ENCODE measurements around the gene ZNF678. TPM values are rescaled to one million over a fixed set of nuclear protein-coding genes. Genes with fewer than 3 reads are reported as not detected.

Gene ZNF678
- total and polyA plus RNA-seq, 9 of the 15 experiments (the other 6 are each of a cell fraction or from before 2014, with no cell fraction given): 3.0 to 16.8 (median 8.0) TPM

DNA sequence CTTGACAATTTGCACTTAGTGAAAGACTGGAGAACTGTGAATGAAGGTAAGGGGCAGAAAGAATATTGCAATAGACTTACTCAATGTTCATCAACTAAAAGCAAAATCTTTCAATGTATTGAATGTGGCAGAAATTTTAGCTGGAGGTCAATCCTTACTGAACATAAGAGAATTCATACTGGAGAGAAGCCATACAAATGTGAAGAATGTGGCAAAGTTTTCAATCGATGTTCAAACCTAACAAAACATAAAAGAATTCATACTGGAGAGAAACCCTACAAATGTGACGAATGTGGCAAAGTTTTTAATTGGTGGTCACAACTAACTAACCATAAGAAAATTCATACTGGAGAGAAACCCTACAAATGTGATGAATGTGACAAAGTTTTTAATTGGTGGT lies 91.1 kb downstream of the ZNF678 start:
- FAIRE-seq (no peak), DNase-seq (ENCODE audit: extremely low read depth in 1 of 4, low spot score in 3 of 4) (no peak), ATAC-seq (no peak)
- H3K79me2 ChIP-seq (ENCODE audit: control insufficient read depth, insufficient read depth, low read length): no peaks in the 10 kb centered on the region
- intact Hi-C loops (cut with micrococcal nuclease): no loop called here
- no peak overlapping the region for H2AFZ ChIP-seq (ENCODE audit: low read depth, low read length)
- H3K27ac ChIP-seq (ENCODE audit: extremely low read depth, low read depth, low read length): no peak overlapping the region
- ChIA-PET POLR2A (no interaction called here), CTCF (ENCODE audit: low intra/inter-chr PET ratio) (no interaction called here)
- H3K9me1 ChIP-seq (ENCODE audit: control insufficient read depth, insufficient read depth, low read length): no peaks in the 10 kb centered on the region
- WGBS (ENCODE audit: insufficient coverage, low coverage, missing lambda C conversion rate): 32% methylated on average over 2 of the region's 2 CpGs
- in situ Hi-C loops (cut with MboI): no loop called here
- peaks cover 50% of the 10 kb centered on the region for H3K9me3 ChIP-seq (replicated peaks; ENCODE audit: control insufficient read depth, insufficient read depth, low read depth, low read length)
- H3K4me2 ChIP-seq (ENCODE audit: insufficient read depth, low read length): no peak overlapping the region
- peaks cover 11% of the 10 kb centered on the region; the same call in 2 of the 3 replicates for H3K36me3 ChIP-seq (ENCODE audit: control insufficient read depth, insufficient read depth, low read length)
- no peak for TF ChIP-seq IRF2 (CRISPR knock-in tag; IDR thresholded peaks at IDR 0.05)
- TF ChIP-seq PTTG1 (tag; IDR thresholded peaks at IDR 0.05; ENCODE audit: low read depth): no peak
- TF ChIP-seq ZNF644 (tag; IDR thresholded peaks at IDR 0.05; ENCODE audit: low read depth): no peak
- no peak for TF ChIP-seq GTF2F1 (IDR thresholded peaks at IDR 0.05; ENCODE audit: low read depth, low read length)
- TF ChIP-seq PRPF4 (IDR thresholded peaks at IDR 0.05; ENCODE audit: insufficient read depth, low read depth, low read length, poor library complexity, severe bottlenecking): no peak
- TF ChIP-seq HDAC8 (tag; IDR thresholded peaks at IDR 0.05): no peak
- no peak for TF ChIP-seq PHB (CRISPR knock-in tag; IDR thresholded peaks at IDR 0.05)
- no peak for TF ChIP-seq SUPT5H (IDR thresholded peaks at IDR 0.05)
- TF ChIP-seq CHD4 (IDR thresholded peaks at IDR 0.05; ENCODE audit: insufficient read depth, insufficient replicate concordance, low read depth, low read length, poor library complexity, severe bottlenecking): no peak
- no peak for TF ChIP-seq GABPB2 (CRISPR knock-in tag; conservative IDR thresholded peaks at IDR 0.05)
- TF ChIP-seq CTBP1 (IDR thresholded peaks at IDR 0.05; ENCODE audit: borderline replicate concordance): no peak
- TF ChIP-seq XRCC4 (IDR thresholded peaks at IDR 0.05; ENCODE audit: extremely low read depth, insufficient read depth, insufficient read length): no peak
- no peak for TF ChIP-seq HNRNPH1 (optimal IDR thresholded peaks at IDR 0.05; ENCODE audit: low read depth, low read length)
- no peak overlapping the region for H3K4me3 ChIP-seq
- H3K27me3 ChIP-seq (ENCODE audit: control insufficient read depth in 2 of 2, insufficient read depth in 2 of 2, low read length in 2 of 2): no peaks in the 10 kb centered on the region
- H3K4me1 ChIP-seq (replicated peaks in 1 of 2; ENCODE audit: control insufficient read depth in 2 of 2, insufficient read depth in 2 of 2, low read length in 2 of 2): no peaks in the 10 kb centered on the region
- BruUV-seq (replicated peaks): no TSS peak
- H4K20me1 ChIP-seq (replicated peaks; ENCODE audit: control insufficient read depth, insufficient read depth, low read length): no peaks in the 10 kb centered on the region
- no peak overlapping the region for H3K9ac ChIP-seq (ENCODE audit: insufficient read depth in 1 of 2, low read depth in 2 of 2, low read length in 2 of 2)

Data from K562 (cell line).